HAP-1 (cell line): ENCODE data around the gene NAPA.
"Not testable (repeated sequence)": the region's sequence is repeated elsewhere in the genome, so short reads cannot be mapped to it uniquely, and the experiment has no call there.

Experiments used
- DNase-seq, 2 experiments: peaks; one replicate each; pipeline ENCODE4 v3.0.0-alpha.2; 2016 to 2020; ENCODE audit warnings: low spot score in 2 of 2
- H3K27me3 ChIP-seq: fragments of 250-450 bp; sonication (Bioruptor Pico); 2 replicates; pipeline ENCODE4 v1.5.1; 2020; ENCODE audit warnings: low read depth, mild to moderate bottlenecking, moderate library complexity
- H3K36me3 ChIP-seq: fragments of 250-450 bp; sonication (Bioruptor Pico); replicated peaks from 2 replicates; pipeline ENCODE4 v1.5.1; 2020; ENCODE audit warnings: mild to moderate bottlenecking
- H3K4me1 ChIP-seq: fragments of 250-450 bp; sonication (Bioruptor Pico); 2 replicates; pipeline ENCODE4 v1.5.1; 2020; ENCODE audit warnings: mild to moderate bottlenecking
- H3K4me3 ChIP-seq: fragments of 250-450 bp; sonication (Bioruptor Pico); 2 replicates; pipeline ENCODE4 v1.5.1; 2020; ENCODE audit warnings: mild to moderate bottlenecking, moderate library complexity
- H3K9me3 ChIP-seq: fragments of 250-450 bp; sonication (Bioruptor Pico); 2 replicates; pipeline ENCODE4 v1.5.1; 2020; ENCODE audit warnings: mild to moderate bottlenecking, moderate library complexity
- in situ Hi-C: fragments of 300-500 bp; cut with MboI; formaldehyde crosslinking; loops from 3 replicates; pipeline ENCODE4 v1.14.3; 2020; ENCODE audit warnings: low sequenced_read_pairs, inconsistent platforms, mixed read lengths

NAPA gene

GRCh38 chr19:47492137-47492533, 22.7 kb downstream of the NAPA start:
- Histone ChIP-seq H3K4me3 (no peak overlapping the region), H3K36me3 (peaks cover 18% of the 10 kb centered on the region), H3K27me3 (no peaks in the 10 kb centered on the region), H3K9me3 (no peaks in the 10 kb centered on the region), H3K4me1 (no peaks in the 10 kb centered on the region)
- no peak for DNase-seq
- in situ Hi-C loops, result no loop called here

- H3K36me3 ChIP-seq, result peaks cover 18% of the 10 kb centered on the region
Measured at GRCh38 chr19:47491358-47492136, 23.3 kb downstream of the NAPA start.

GRCh38 chr19:47490847-47491246, 24.0 kb downstream of the NAPA start:
- Histone ChIP-seq H3K36me3 (peaks cover 18% of the 10 kb centered on the region), H3K27me3 (no peaks in the 10 kb centered on the region), H3K9me3 (no peaks in the 10 kb centered on the region), H3K4me1 (no peaks in the 10 kb centered on the region), H3K4me3 (no peak overlapping the region)
- in situ Hi-C loops, result no loop called here
- DNase-seq, result no peak

More at GRCh38 chr19:47491358-47492136, 23.3 kb downstream of the NAPA start:
- Histone ChIP-seq H3K9me3 (no peaks in the 10 kb centered on the region), H3K4me1 (no peaks in the 10 kb centered on the region), H3K27me3 (no peaks in the 10 kb centered on the region), H3K4me3 (no peak overlapping the region)
- DNase-seq, result no peak
- in situ Hi-C loops, result no loop called here

- Histone ChIP-seq H3K4me1 (no peaks in the 10 kb centered on the region), H3K9me3 (no peaks in the 10 kb centered on the region), H3K4me3 (no peak overlapping the region), H3K36me3 (peaks cover 18% of the 10 kb centered on the region), H3K27me3 (no peaks in the 10 kb centered on the region)
- in situ Hi-C loops, result no loop called here
- DNase-seq, result no peak
Measured at GRCh38 chr19:47490031-47490430, 24.8 kb downstream of the NAPA start.

- H3K4me1 ChIP-seq, result no peaks in the 10 kb centered on the region
- no peak for DNase-seq
- in situ Hi-C loops, result no loop called here
Measured at GRCh38 chr19:47489072-47489914, 25.6 kb downstream of the NAPA start.

GRCh38 chr19:47487551-47488515, 27.0 kb downstream of the NAPA start:
- no peaks in the 10 kb centered on the region for H3K4me1 ChIP-seq
- DNase-seq, result no peak
- in situ Hi-C loops, result no loop called here
- H3K4me3 ChIP-seq, result no peak overlapping the region
- H3K27me3 ChIP-seq, result no peaks in the 10 kb centered on the region
- no peaks in the 10 kb centered on the region for H3K9me3 ChIP-seq
- peaks cover 18% of the 10 kb centered on the region; the same call in 1 of the 2 replicates for H3K36me3 ChIP-seq

More at GRCh38 chr19:47489072-47489914, 25.6 kb downstream of the NAPA start:
- Histone ChIP-seq H3K4me3 (no peak overlapping the region), H3K36me3 (peaks cover 18% of the 10 kb centered on the region; the same call in 1 of the 2 replicates), H3K27me3 (no peaks in the 10 kb centered on the region), H3K9me3 (no peaks in the 10 kb centered on the region)

- Histone ChIP-seq H3K4me3 (no peak overlapping the region), H3K27me3 (no peaks in the 10 kb centered on the region), H3K4me1 (no peaks in the 10 kb centered on the region), H3K9me3 (no peaks in the 10 kb centered on the region), H3K36me3 (peaks cover 17% of the 10 kb centered on the region; the same call in 1 of the 2 replicates)
- DNase-seq, result no peak
- in situ Hi-C loops, result no loop called here
Measured at GRCh38 chr19:47486900-47487299, 28.0 kb downstream of the NAPA start.

GRCh38 chr19:47486220-47486619, 28.6 kb downstream of the NAPA start:
- H3K27me3 ChIP-seq, in situ Hi-C loops, H3K4me1 ChIP-seq, H3K4me3 ChIP-seq, H3K9me3 ChIP-seq, DNase-seq: not testable (repeated sequence)
- peaks cover 11% of the 10 kb centered on the region; the same call in 1 of the 2 replicates for H3K36me3 ChIP-seq

GRCh38 chr19:47485210-47485609, 29.7 kb downstream of the NAPA start:
- in situ Hi-C loops, result no loop called here
- H3K27me3 ChIP-seq, result no peaks in the 10 kb centered on the region
- no peak overlapping the region; the same call in 1 of the 2 replicates for H3K4me3 ChIP-seq
- H3K9me3 ChIP-seq, result no peaks in the 10 kb centered on the region
- H3K36me3 ChIP-seq, result peaks cover 8% of the 10 kb centered on the region; the same call in 1 of the 2 replicates
- H3K4me1 ChIP-seq, result no peaks in the 10 kb centered on the region
- no peak for DNase-seq

- no peaks in the 10 kb centered on the region for H3K4me1 ChIP-seq
- in situ Hi-C loops, result no loop called here
Measured at GRCh38 chr19:47483800-47484690, 30.8 kb downstream of the NAPA start, which contains the start of gene KPTN. TSS of gene KPTN (minus strand) at chr19:47484219. CDS start at chr19:47484160, 59 bp downstream.

GRCh38 chr19:47483200-47483599, 31.7 kb downstream of the NAPA start:
- Histone ChIP-seq H3K9me3 (no peaks in the 10 kb centered on the region), H3K36me3 (0 out of 2 replicates have a peak, but pooled peaks cover 3% of the 10 kb centered on the region), H3K4me1 (no peaks in the 10 kb centered on the region), H3K4me3 (peak overlapping the region; percentile 88), H3K27me3 (no peaks in the 10 kb centered on the region)
- DNase-seq, result no peak
- in situ Hi-C loops, result no loop called here

More at GRCh38 chr19:47483800-47484690, 30.8 kb downstream of the NAPA start, which contains the start of gene KPTN:
- peaks cover 4% of the 10 kb centered on the region; the same call in 1 of the 2 replicates for H3K36me3 ChIP-seq
- no peaks in the 10 kb centered on the region for H3K27me3 ChIP-seq
- peak within 1 kb of the TSS; percentile 88 for H3K4me3 ChIP-seq
- no peaks in the 10 kb centered on the region for H3K9me3 ChIP-seq
- DNase-seq, result peak; percentile 76 to 92

- H3K4me1 ChIP-seq, result no peaks in the 10 kb centered on the region
- no peaks in the 10 kb centered on the region for H3K36me3 ChIP-seq
- no peaks in the 10 kb centered on the region for H3K9me3 ChIP-seq
- in situ Hi-C loops, result no loop called here
- H3K4me3 ChIP-seq, result no peak overlapping the region
- no peak for DNase-seq
- H3K27me3 ChIP-seq, result no peaks in the 10 kb centered on the region
Measured at GRCh38 chr19:47481460-47482052, 33.3 kb downstream of the NAPA start.
